Measurements from ENCODE around the gene PUM1.

DNA sequence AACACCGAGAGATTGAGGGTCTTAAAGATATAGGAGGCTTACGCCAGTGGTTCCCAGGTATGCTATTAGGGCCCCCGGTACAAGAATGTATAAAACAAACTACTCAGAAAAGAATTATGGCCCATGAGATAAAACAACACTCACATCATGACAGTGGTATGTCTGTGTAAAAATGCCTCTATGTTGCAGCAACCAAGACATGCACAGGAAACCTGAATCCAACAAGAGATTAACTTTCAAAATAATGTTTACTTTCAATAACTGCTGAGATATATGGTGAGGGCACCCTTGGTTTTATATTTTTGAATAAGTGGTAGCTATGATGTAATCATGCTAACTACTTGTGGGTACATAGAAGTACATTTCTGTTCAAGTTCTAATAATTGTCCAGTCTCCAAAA, 74.9 kb downstream of the PUM1 start:
- TF ChIP-seq, protein P1, sequence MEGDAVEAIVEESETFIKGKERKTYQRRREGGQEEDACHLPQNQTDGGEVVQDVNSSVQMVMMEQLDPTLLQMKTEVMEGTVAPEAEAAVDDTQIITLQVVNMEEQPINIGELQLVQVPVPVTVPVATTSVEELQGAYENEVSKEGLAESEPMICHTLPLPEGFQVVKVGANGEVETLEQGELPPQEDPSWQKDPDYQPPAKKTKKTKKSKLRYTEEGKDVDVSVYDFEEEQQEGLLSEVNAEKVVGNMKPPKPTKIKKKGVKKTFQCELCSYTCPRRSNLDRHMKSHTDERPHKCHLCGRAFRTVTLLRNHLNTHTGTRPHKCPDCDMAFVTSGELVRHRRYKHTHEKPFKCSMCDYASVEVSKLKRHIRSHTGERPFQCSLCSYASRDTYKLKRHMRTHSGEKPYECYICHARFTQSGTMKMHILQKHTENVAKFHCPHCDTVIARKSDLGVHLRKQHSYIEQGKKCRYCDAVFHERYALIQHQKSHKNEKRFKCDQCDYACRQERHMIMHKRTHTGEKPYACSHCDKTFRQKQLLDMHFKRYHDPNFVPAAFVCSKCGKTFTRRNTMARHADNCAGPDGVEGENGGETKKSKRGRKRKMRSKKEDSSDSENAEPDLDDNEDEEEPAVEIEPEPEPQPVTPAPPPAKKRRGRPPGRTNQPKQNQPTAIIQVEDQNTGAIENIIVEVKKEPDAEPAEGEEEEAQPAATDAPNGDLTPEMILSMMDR (conservative IDR thresholded peaks at IDR 0.05; ENCODE audit: low read depth, low read length), result no peak
- no peak for TF ChIP-seq RFX5 (IDR thresholded peaks at IDR 0.05; ENCODE audit: low read depth, low read length)
- TF ChIP-seq, protein P2, sequence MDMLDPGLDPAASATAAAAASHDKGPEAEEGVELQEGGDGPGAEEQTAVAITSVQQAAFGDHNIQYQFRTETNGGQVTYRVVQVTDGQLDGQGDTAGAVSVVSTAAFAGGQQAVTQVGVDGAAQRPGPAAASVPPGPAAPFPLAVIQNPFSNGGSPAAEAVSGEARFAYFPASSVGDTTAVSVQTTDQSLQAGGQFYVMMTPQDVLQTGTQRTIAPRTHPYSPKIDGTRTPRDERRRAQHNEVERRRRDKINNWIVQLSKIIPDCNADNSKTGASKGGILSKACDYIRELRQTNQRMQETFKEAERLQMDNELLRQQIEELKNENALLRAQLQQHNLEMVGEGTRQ (IDR thresholded peaks at IDR 0.05; ENCODE audit: low read depth, low read length), result no peak
- no peak for TF ChIP-seq POLR2A (IDR thresholded peaks at IDR 0.05; ENCODE audit: low read depth, low read length)
- TF ChIP-seq CEBPB (IDR thresholded peaks at IDR 0.05; ENCODE audit: low read depth, low read length), result peak; percentile 68
- TF ChIP-seq MAFK (IDR thresholded peaks at IDR 0.05; ENCODE audit: low read depth, low read length), result no peak
- TF ChIP-seq MAZ (IDR thresholded peaks at IDR 0.05; ENCODE audit: borderline replicate concordance, low read depth, low read length), result no peak
- TF ChIP-seq FOS (IDR thresholded peaks at IDR 0.05; ENCODE audit: low read depth, low read length), result no peak
- no peak for TF ChIP-seq CHD1 (IDR thresholded peaks at IDR 0.05; ENCODE audit: low read depth, low read length)
- TF ChIP-seq, protein P3, sequence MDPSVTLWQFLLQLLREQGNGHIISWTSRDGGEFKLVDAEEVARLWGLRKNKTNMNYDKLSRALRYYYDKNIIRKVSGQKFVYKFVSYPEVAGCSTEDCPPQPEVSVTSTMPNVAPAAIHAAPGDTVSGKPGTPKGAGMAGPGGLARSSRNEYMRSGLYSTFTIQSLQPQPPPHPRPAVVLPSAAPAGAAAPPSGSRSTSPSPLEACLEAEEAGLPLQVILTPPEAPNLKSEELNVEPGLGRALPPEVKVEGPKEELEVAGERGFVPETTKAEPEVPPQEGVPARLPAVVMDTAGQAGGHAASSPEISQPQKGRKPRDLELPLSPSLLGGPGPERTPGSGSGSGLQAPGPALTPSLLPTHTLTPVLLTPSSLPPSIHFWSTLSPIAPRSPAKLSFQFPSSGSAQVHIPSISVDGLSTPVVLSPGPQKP (IDR thresholded peaks at IDR 0.05; ENCODE audit: borderline replicate concordance, low read depth, low read length), result no peak

Data from IMR-90 (cell line).